ENCODE measurements around the gene KCND3. TPM values are rescaled to one million over a fixed set of nuclear protein-coding genes. Genes with fewer than 3 reads are reported as not detected.

KCND3 gene
- total RNA-seq, 4 donors from 2014 or later = 1.4 to 3.5 (median 3.0) TPM

DNA sequence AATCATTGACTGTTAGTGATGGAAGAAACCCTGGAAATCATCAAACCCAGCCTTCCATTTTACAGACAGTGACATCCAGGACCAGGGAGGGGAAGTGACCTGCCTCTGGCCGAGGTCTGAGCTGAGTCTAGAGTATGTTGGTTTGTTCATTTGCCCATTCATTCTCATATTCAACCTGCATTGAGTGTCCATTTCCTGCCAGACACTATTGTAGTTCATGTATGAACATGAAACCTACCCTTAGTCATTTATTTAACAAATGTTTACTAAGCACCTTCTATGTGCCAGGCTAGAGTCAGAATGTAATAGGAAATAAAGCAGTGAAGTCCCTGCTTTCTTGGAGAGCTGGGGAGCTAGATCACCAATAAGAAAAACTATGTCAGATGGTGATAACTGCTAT is 51.3 kb downstream of the KCND3 start:
- in situ Hi-C loops (cut with MboI; ENCODE audit: low pct_ligation_motif_present in 1 of 4, low pct_unique_long_range_greater_than_20kb in 1 of 4, low sequenced_read_pairs in 3 of 4) = no loop called here
- no peaks in the 10 kb centered on the region for H3K27me3 ChIP-seq
- no peaks in the 10 kb centered on the region for H3K4me1 ChIP-seq
- whole genome bisulfite sequencing, 2 donors (ENCODE audit: low coverage in 1 of 2) = 30% methylated on average over 1 of the region's 1 CpG; no CpG with 5 or more reads in 1 of the 2 donors
- no peaks in the 10 kb centered on the region for H3K9me3 ChIP-seq
- DNase-seq = no peak
- intact Hi-C loops (cut with DNase I; ENCODE audit: low total_unique reads) = no loop called here
- H3K4me3 ChIP-seq = no peak overlapping the region
- no peak overlapping the region for H3K27ac ChIP-seq
- no peaks in the 10 kb centered on the region for H3K36me3 ChIP-seq
- no peak for TF ChIP-seq POLR2AphosphoS5 (IDR thresholded peaks at IDR 0.05)
- TF ChIP-seq CTCF (IDR thresholded peaks at IDR 0.05) = no peak
- no peak for TF ChIP-seq EP300 (IDR thresholded peaks at IDR 0.05; ENCODE audit: low read depth)
- TF ChIP-seq POLR2A (IDR thresholded peaks at IDR 0.05) = no peak

DNA sequence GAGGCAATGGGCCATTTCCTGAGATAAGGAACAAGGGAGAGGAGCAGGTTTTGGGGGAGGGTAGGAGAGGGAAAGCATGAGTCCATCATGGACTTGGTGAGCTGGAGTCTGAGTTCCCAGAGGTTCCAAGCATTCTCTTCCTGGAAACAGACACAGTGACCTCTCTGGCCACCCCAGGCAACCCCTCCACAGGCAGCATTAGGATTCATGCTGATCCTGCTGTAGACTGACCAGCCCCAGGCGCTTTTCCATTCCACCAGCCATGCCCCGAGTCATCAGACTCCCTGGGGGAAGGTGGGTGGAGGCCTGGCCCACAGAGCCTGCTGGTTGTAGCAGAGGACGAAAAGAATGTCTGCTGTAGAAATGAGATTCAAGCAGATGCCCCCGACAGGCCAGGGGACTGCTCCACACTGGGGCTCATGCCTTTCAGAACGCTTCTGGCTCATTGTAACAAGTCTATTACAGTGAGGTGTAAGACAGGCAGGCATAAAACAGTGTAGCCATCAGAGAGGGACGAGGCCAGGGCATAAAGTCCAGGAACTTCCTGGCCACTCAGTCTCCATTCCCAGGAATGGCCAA is 52.2 kb downstream of the KCND3 start:
- TF ChIP-seq CTCF (IDR thresholded peaks at IDR 0.05) = no peak
- TF ChIP-seq POLR2A (IDR thresholded peaks at IDR 0.05) = no peak
- no peak for TF ChIP-seq POLR2AphosphoS5 (IDR thresholded peaks at IDR 0.05)
- no peak for TF ChIP-seq EP300 (IDR thresholded peaks at IDR 0.05; ENCODE audit: low read depth)
- 65% methylated on average over 6 of the region's 6 CpGs; no CpG with 5 or more reads in 1 of the 2 donors for WGBS, 2 donors (ENCODE audit: low coverage in 1 of 2)
- DNase-seq = no peak
- intact Hi-C loops (cut with DNase I; ENCODE audit: low total_unique reads) (no loop called here), in situ Hi-C loops (cut with MboI; ENCODE audit: low pct_ligation_motif_present in 1 of 4, low pct_unique_long_range_greater_than_20kb in 1 of 4, low sequenced_read_pairs in 3 of 4) (no loop called here)
- Histone ChIP-seq H3K27me3 (no peaks in the 10 kb centered on the region), H3K4me3 (no peak overlapping the region), H3K9me3 (no peaks in the 10 kb centered on the region), H3K27ac (no peak overlapping the region), H3K4me1 (no peaks in the 10 kb centered on the region), H3K36me3 (no peaks in the 10 kb centered on the region)

GRCh38 chr1:111934106-111934852 is 55.2 kb downstream of the KCND3 start:
- no peak overlapping the region for H3K27ac ChIP-seq
- H3K9me3 ChIP-seq = no peaks in the 10 kb centered on the region
- H3K4me3 ChIP-seq = no peak overlapping the region
- WGBS, 2 donors (ENCODE audit: low coverage in 1 of 2) = 82 to 100% methylated on average over 1 to 10 of the region's 10 CpGs
- H3K27me3 ChIP-seq = no peaks in the 10 kb centered on the region
- H3K4me1 ChIP-seq = no peaks in the 10 kb centered on the region
- DNase-seq = no peak
- in situ Hi-C loops (cut with MboI; ENCODE audit: low pct_ligation_motif_present in 1 of 4, low pct_unique_long_range_greater_than_20kb in 1 of 4, low sequenced_read_pairs in 3 of 4) = no loop called here
- intact Hi-C loops (cut with DNase I; ENCODE audit: low total_unique reads) = no loop called here
- H3K36me3 ChIP-seq = no peaks in the 10 kb centered on the region
- TF ChIP-seq EP300 (IDR thresholded peaks at IDR 0.05; ENCODE audit: low read depth) (no peak), CTCF (IDR thresholded peaks at IDR 0.05) (no peak), POLR2AphosphoS5 (IDR thresholded peaks at IDR 0.05) (no peak), POLR2A (IDR thresholded peaks at IDR 0.05) (no peak)

- TF ChIP-seq CTCF (IDR thresholded peaks at IDR 0.05) = no peak
- no peak for TF ChIP-seq POLR2AphosphoS5 (IDR thresholded peaks at IDR 0.05)
- TF ChIP-seq EP300 (IDR thresholded peaks at IDR 0.05; ENCODE audit: low read depth) = no peak
- TF ChIP-seq POLR2A (IDR thresholded peaks at IDR 0.05) = no peak
- intact Hi-C loops (cut with DNase I; ENCODE audit: low total_unique reads) (no loop called here), in situ Hi-C loops (cut with MboI; ENCODE audit: low pct_ligation_motif_present in 1 of 4, low pct_unique_long_range_greater_than_20kb in 1 of 4, low sequenced_read_pairs in 3 of 4) (no loop called here)
- WGBS, 2 donors (ENCODE audit: low coverage in 1 of 2) = 86% methylated on average over 3 of the region's 3 CpGs; no CpG with 5 or more reads in 1 of the 2 donors
- Histone ChIP-seq H3K4me3 (no peak overlapping the region), H3K9me3 (no peaks in the 10 kb centered on the region), H3K4me1 (no peaks in the 10 kb centered on the region), H3K27me3 (no peaks in the 10 kb centered on the region), H3K27ac (no peak overlapping the region), H3K36me3 (no peaks in the 10 kb centered on the region)
- no peak for DNase-seq
Observed at GRCh38 chr1:111930356-111930755, 59.1 kb downstream of the KCND3 start.
